Measurements from ENCODE around the gene AIFM3. TPM values are rescaled to one million over a fixed set of nuclear protein-coding genes. Genes with fewer than 3 reads are reported as not detected.

AIFM3 gene
- total and polyA plus RNA-seq, 2 experiments from 2014 or later: 0.45 to 1.5 TPM

DNA sequence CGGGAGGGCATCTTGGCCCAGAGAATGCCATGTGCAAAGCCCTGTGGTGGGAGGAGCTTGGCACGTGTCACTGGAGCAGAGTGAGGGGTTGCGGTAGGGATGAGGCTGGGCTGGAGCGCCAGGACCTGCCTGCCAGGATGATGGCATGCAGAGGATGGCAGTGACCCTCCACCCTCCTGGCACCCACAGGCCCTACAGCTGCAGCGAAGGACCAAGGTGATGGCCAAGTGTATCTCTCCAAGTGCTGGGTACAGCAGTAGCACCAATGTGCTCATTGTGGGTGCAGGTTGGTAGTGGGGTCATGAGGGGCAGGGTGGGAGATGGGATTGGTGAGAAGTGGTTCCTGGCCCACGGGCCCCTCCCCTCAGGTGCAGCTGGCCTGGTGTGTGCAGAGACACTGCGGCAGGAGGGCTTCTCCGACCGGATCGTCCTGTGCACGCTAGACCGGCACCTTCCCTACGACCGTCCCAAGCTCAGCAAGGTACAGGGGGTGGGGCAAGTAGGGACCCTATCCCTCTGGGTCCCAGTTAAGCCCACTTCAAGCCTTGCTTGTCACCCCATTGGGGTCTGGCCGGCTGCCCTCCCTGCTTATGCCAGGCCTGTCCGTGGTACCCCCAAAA lies 7.4 kb downstream of the AIFM3 start:
- DNase-seq (ENCODE audit: low spot score) (no peak), ATAC-seq (no peak)
- Histone ChIP-seq H3K27me3 (ENCODE audit: insufficient read depth) (peaks cover 19% of the 10 kb centered on the region), H3K4me3 (no peak overlapping the region), H3K9me2 (ENCODE audit: insufficient read depth) (0 out of 2 replicates have a peak, but pooled peaks cover 6% of the 10 kb centered on the region), H4K20me1 (replicated peaks; ENCODE audit: insufficient read depth) (no peaks in the 10 kb centered on the region; the same call in 1 of the 2 replicates), H3K79me2 (replicated peaks; ENCODE audit: insufficient read depth) (no peaks in the 10 kb centered on the region), H3K36me3 (ENCODE audit: insufficient read depth) (no peaks in the 10 kb centered on the region; the same call in 1 of the 2 replicates), H3K4me2 (no peak overlapping the region), H2AFZ (no peak overlapping the region), H3F3A (replicated peaks; ENCODE audit: low read depth) (no peaks in the 10 kb centered on the region), H3K27ac (ENCODE audit: low read depth) (no peak overlapping the region), H3K4me1 (ENCODE audit: insufficient read depth) (no peaks in the 10 kb centered on the region)
- Mint-ChIP-seq H3K27ac (no peak overlapping the region), H3K27me3 (ENCODE audit: insufficient read depth, low read depth, poor library complexity) (peaks cover 27% of the 10 kb centered on the region), H3K4me1 (peaks cover 4% of the 10 kb centered on the region; the same call in 2 of the 3 replicates), H3K36me3 (ENCODE audit: low read depth) (peaks cover 6% of the 10 kb centered on the region; the same call in 1 of the 3 replicates), H3K4me3 (no peak overlapping the region), H3K9me3 (peaks cover 18% of the 10 kb centered on the region)
- TF ChIP-seq ZNF331 (CRISPR knock-in tag; IDR thresholded peaks at IDR 0.05; ENCODE audit: low read depth) (no peak), NANOG (IDR thresholded peaks at IDR 0.05; ENCODE audit: borderline replicate concordance) (no peak), ZNF114 (CRISPR knock-in tag; IDR thresholded peaks at IDR 0.05) (no peak), STAT1 (IDR thresholded peaks at IDR 0.05; ENCODE audit: unreplicated experiment) (no peak), EZH2 (IDR thresholded peaks at IDR 0.05; ENCODE audit: low read depth, unreplicated experiment) (no peak), POLR2AphosphoS5 (IDR thresholded peaks at IDR 0.05; ENCODE audit: low read depth) (no peak), JUNB (IDR thresholded peaks at IDR 0.05; ENCODE audit: unreplicated experiment) (no peak), EZH2phosphoT487 (IDR thresholded peaks at IDR 0.05; ENCODE audit: unreplicated experiment) (no peak), CREB1 (CRISPR knock-in tag; IDR thresholded peaks at IDR 0.05; ENCODE audit: low read depth) (no peak)
- TF ChIP-seq, protein P1, sequence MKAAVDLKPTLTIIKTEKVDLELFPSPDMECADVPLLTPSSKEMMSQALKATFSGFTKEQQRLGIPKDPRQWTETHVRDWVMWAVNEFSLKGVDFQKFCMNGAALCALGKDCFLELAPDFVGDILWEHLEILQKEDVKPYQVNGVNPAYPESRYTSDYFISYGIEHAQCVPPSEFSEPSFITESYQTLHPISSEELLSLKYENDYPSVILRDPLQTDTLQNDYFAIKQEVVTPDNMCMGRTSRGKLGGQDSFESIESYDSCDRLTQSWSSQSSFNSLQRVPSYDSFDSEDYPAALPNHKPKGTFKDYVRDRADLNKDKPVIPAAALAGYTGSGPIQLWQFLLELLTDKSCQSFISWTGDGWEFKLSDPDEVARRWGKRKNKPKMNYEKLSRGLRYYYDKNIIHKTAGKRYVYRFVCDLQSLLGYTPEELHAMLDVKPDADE (IDR thresholded peaks at IDR 0.05): no peak
- TF ChIP-seq, protein P2, sequence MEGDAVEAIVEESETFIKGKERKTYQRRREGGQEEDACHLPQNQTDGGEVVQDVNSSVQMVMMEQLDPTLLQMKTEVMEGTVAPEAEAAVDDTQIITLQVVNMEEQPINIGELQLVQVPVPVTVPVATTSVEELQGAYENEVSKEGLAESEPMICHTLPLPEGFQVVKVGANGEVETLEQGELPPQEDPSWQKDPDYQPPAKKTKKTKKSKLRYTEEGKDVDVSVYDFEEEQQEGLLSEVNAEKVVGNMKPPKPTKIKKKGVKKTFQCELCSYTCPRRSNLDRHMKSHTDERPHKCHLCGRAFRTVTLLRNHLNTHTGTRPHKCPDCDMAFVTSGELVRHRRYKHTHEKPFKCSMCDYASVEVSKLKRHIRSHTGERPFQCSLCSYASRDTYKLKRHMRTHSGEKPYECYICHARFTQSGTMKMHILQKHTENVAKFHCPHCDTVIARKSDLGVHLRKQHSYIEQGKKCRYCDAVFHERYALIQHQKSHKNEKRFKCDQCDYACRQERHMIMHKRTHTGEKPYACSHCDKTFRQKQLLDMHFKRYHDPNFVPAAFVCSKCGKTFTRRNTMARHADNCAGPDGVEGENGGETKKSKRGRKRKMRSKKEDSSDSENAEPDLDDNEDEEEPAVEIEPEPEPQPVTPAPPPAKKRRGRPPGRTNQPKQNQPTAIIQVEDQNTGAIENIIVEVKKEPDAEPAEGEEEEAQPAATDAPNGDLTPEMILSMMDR (conservative IDR thresholded peaks at IDR 0.05; ENCODE audit: low read depth in 2 of 2): no peak
- TF ChIP-seq, protein P3, sequence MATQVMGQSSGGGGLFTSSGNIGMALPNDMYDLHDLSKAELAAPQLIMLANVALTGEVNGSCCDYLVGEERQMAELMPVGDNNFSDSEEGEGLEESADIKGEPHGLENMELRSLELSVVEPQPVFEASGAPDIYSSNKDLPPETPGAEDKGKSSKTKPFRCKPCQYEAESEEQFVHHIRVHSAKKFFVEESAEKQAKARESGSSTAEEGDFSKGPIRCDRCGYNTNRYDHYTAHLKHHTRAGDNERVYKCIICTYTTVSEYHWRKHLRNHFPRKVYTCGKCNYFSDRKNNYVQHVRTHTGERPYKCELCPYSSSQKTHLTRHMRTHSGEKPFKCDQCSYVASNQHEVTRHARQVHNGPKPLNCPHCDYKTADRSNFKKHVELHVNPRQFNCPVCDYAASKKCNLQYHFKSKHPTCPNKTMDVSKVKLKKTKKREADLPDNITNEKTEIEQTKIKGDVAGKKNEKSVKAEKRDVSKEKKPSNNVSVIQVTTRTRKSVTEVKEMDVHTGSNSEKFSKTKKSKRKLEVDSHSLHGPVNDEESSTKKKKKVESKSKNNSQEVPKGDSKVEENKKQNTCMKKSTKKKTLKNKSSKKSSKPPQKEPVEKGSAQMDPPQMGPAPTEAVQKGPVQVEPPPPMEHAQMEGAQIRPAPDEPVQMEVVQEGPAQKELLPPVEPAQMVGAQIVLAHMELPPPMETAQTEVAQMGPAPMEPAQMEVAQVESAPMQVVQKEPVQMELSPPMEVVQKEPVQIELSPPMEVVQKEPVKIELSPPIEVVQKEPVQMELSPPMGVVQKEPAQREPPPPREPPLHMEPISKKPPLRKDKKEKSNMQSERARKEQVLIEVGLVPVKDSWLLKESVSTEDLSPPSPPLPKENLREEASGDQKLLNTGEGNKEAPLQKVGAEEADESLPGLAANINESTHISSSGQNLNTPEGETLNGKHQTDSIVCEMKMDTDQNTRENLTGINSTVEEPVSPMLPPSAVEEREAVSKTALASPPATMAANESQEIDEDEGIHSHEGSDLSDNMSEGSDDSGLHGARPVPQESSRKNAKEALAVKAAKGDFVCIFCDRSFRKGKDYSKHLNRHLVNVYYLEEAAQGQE (IDR thresholded peaks at IDR 0.05; ENCODE audit: unreplicated experiment): no peak
- TF ChIP-seq, protein P4, sequence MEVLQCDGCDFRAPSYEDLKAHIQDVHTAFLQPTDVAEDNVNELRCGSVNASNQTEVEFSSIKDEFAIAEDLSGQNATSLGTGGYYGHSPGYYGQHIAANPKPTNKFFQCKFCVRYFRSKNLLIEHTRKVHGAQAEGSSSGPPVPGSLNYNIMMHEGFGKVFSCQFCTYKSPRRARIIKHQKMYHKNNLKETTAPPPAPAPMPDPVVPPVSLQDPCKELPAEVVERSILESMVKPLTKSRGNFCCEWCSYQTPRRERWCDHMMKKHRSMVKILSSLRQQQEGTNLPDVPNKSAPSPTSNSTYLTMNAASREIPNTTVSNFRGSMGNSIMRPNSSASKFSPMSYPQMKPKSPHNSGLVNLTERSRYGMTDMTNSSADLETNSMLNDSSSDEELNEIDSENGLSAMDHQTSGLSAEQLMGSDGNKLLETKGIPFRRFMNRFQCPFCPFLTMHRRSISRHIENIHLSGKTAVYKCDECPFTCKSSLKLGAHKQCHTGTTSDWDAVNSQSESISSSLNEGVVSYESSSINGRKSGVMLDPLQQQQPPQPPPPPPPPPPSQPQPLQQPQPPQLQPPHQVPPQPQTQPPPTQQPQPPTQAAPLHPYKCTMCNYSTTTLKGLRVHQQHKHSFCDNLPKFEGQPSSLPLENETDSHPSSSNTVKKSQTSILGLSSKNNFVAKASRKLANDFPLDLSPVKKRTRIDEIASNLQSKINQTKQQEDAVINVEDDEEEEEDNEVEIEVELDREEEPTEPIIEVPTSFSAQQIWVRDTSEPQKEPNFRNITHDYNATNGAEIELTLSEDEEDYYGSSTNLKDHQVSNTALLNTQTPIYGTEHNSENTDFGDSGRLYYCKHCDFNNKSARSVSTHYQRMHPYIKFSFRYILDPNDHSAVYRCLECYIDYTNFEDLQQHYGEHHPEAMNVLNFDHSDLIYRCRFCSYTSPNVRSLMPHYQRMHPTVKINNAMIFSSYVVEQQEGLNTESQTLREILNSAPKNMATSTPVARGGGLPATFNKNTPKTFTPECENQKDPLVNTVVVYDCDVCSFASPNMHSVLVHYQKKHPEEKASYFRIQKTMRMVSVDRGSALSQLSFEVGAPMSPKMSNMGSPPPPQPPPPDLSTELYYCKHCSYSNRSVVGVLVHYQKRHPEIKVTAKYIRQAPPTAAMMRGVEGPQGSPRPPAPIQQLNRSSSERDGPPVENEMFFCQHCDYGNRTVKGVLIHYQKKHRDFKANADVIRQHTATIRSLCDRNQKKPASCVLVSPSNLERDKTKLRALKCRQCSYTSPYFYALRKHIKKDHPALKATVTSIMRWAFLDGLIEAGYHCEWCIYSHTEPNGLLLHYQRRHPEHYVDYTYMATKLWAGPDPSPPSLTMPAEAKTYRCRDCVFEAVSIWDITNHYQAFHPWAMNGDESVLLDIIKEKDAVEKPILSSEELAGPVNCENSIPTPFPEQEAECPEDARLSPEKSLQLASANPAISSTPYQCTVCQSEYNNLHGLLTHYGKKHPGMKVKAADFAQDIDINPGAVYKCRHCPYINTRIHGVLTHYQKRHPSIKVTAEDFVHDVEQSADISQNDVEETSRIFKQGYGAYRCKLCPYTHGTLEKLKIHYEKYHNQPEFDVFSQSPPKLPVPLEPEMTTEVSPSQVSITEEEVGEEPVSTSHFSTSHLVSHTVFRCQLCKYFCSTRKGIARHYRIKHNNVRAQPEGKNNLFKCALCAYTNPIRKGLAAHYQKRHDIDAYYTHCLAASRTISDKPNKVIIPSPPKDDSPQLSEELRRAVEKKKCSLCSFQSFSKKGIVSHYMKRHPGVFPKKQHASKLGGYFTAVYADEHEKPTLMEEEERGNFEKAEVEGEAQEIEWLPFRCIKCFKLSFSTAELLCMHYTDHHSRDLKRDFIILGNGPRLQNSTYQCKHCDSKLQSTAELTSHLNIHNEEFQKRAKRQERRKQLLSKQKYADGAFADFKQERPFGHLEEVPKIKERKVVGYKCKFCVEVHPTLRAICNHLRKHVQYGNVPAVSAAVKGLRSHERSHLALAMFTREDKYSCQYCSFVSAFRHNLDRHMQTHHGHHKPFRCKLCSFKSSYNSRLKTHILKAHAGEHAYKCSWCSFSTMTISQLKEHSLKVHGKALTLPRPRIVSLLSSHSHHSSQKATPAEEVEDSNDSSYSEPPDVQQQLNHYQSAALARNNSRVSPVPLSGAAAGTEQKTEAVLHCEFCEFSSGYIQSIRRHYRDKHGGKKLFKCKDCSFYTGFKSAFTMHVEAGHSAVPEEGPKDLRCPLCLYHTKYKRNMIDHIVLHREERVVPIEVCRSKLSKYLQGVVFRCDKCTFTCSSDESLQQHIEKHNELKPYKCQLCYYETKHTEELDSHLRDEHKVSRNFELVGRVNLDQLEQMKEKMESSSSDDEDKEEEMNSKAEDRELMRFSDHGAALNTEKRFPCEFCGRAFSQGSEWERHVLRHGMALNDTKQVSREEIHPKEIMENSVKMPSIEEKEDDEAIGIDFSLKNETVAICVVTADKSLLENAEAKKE (CRISPR knock-in tag; IDR thresholded peaks at IDR 0.05): no peak
